ENCODE data around the gene IMPG1. TPM values are rescaled to one million over a fixed set of nuclear protein-coding genes. Genes with fewer than 3 reads are reported as not detected.

IMPG1 gene
- total and polyA plus RNA-seq, 2 donors, result 0.07 to 0.09 TPM

- 86% methylated on average over 2 of the region's 2 CpGs for WGBS
- Histone ChIP-seq H3K9me3 (ENCODE audit: control insufficient read depth in 2 of 2, insufficient read depth in 1 of 2, low read length in 1 of 2) (no peaks in the 10 kb centered on the region), H3K4me1 (ENCODE audit: control insufficient read depth in 2 of 2, insufficient read depth in 2 of 2, low read length in 2 of 2) (no peaks in the 10 kb centered on the region), H3K27ac (ENCODE audit: low read depth in 1 of 2, low read length in 1 of 2) (no peak overlapping the region), H3K36me3 (ENCODE audit: control insufficient read depth in 2 of 2, insufficient read depth in 2 of 2, low read length in 1 of 2) (no peaks in the 10 kb centered on the region), H3K4me3 (ENCODE audit: low read length in 2 of 2) (no peak overlapping the region), H3K27me3 (ENCODE audit: control insufficient read depth in 2 of 2, insufficient read depth in 1 of 2, low read length in 1 of 2) (no peaks in the 10 kb centered on the region)
- no peak for DNase-seq (ENCODE audit: low read depth in 6 of 9, low spot score in 9 of 9)
Observed at GRCh38 chr6:75970093-75970492, 102.4 kb downstream of the IMPG1 start.

- no peaks in the 10 kb centered on the region for H3K36me3 ChIP-seq (ENCODE audit: control insufficient read depth in 2 of 2, insufficient read depth in 2 of 2, low read length in 1 of 2)
- H3K4me3 ChIP-seq (ENCODE audit: low read length in 2 of 2), result no peak overlapping the region
- no peak overlapping the region for H3K27ac ChIP-seq (ENCODE audit: low read depth in 1 of 2, low read length in 1 of 2)
- no peaks in the 10 kb centered on the region for H3K9me3 ChIP-seq (ENCODE audit: control insufficient read depth in 2 of 2, insufficient read depth in 1 of 2, low read length in 1 of 2)
- DNase-seq (ENCODE audit: low read depth in 6 of 9, low spot score in 9 of 9), result no peak
- H3K4me1 ChIP-seq (ENCODE audit: control insufficient read depth in 2 of 2, insufficient read depth in 2 of 2, low read length in 2 of 2), result no peaks in the 10 kb centered on the region
- H3K27me3 ChIP-seq (ENCODE audit: control insufficient read depth in 2 of 2, insufficient read depth in 1 of 2, low read length in 1 of 2), result no peaks in the 10 kb centered on the region
Observed at GRCh38 chr6:75968143-75968542, 104.3 kb downstream of the IMPG1 start.

GRCh38 chr6:75963569-75963968, 108.9 kb downstream of the IMPG1 start:
- H3K4me1 ChIP-seq (ENCODE audit: control insufficient read depth in 2 of 2, insufficient read depth in 2 of 2, low read length in 2 of 2), result no peaks in the 10 kb centered on the region

GRCh38 chr6:75952128-75952527, 120.3 kb downstream of the IMPG1 start:
- no peak overlapping the region for H3K27ac ChIP-seq (ENCODE audit: low read depth in 1 of 2, low read length in 1 of 2)
- no peaks in the 10 kb centered on the region for H3K36me3 ChIP-seq (ENCODE audit: control insufficient read depth in 2 of 2, insufficient read depth in 2 of 2, low read length in 1 of 2)
- no peak for DNase-seq (ENCODE audit: low read depth in 6 of 9, low spot score in 9 of 9)
- 78% methylated on average over 3 of the region's 3 CpGs for WGBS
- H3K4me1 ChIP-seq (ENCODE audit: control insufficient read depth in 2 of 2, insufficient read depth in 2 of 2, low read length in 2 of 2), result no peaks in the 10 kb centered on the region
- no peak overlapping the region for H3K4me3 ChIP-seq (ENCODE audit: low read length in 2 of 2)
- no peaks in the 10 kb centered on the region for H3K27me3 ChIP-seq (ENCODE audit: control insufficient read depth in 2 of 2, insufficient read depth in 1 of 2, low read length in 1 of 2)
- H3K9me3 ChIP-seq (ENCODE audit: control insufficient read depth in 2 of 2, insufficient read depth in 1 of 2, low read length in 1 of 2), result no peaks in the 10 kb centered on the region

More at GRCh38 chr6:75963569-75963968, 108.9 kb downstream of the IMPG1 start:
- Histone ChIP-seq H3K36me3 (ENCODE audit: control insufficient read depth in 2 of 2, insufficient read depth in 2 of 2, low read length in 1 of 2) (no peaks in the 10 kb centered on the region), H3K27ac (ENCODE audit: low read depth in 1 of 2, low read length in 1 of 2) (no peak overlapping the region), H3K27me3 (ENCODE audit: control insufficient read depth in 2 of 2, insufficient read depth in 1 of 2, low read length in 1 of 2) (no peaks in the 10 kb centered on the region), H3K9me3 (ENCODE audit: control insufficient read depth in 2 of 2, insufficient read depth in 1 of 2, low read length in 1 of 2) (peaks cover 0 to 7% of the 10 kb centered on the region in 2 donors), H3K4me3 (ENCODE audit: low read length in 2 of 2) (no peak overlapping the region)
- no peak for DNase-seq (ENCODE audit: low read depth in 6 of 9, low spot score in 9 of 9)
- 97% methylated on average over 1 of the region's 1 CpG for WGBS

- DNase-seq (ENCODE audit: low read depth in 6 of 9, low spot score in 9 of 9), result no peak
- Histone ChIP-seq H3K36me3 (ENCODE audit: control insufficient read depth in 2 of 2, insufficient read depth in 2 of 2, low read length in 1 of 2) (no peaks in the 10 kb centered on the region), H3K9me3 (ENCODE audit: control insufficient read depth in 2 of 2, insufficient read depth in 1 of 2, low read length in 1 of 2) (no peaks in the 10 kb centered on the region), H3K4me1 (ENCODE audit: control insufficient read depth in 2 of 2, insufficient read depth in 2 of 2, low read length in 2 of 2) (no peaks in the 10 kb centered on the region), H3K27me3 (ENCODE audit: control insufficient read depth in 2 of 2, insufficient read depth in 1 of 2, low read length in 1 of 2) (no peaks in the 10 kb centered on the region), H3K27ac (ENCODE audit: low read depth in 1 of 2, low read length in 1 of 2) (no peak overlapping the region), H3K4me3 (ENCODE audit: low read length in 2 of 2) (no peak overlapping the region)
- 91% methylated on average over 5 of the region's 5 CpGs for WGBS
Observed at GRCh38 chr6:75947935-75948334, 124.5 kb downstream of the IMPG1 start.

- DNase-seq (ENCODE audit: low read depth in 6 of 9, low spot score in 9 of 9), result no peak
- Histone ChIP-seq H3K27ac (ENCODE audit: low read depth in 1 of 2, low read length in 1 of 2) (no peak overlapping the region), H3K9me3 (ENCODE audit: control insufficient read depth in 2 of 2, insufficient read depth in 1 of 2, low read length in 1 of 2) (no peaks in the 10 kb centered on the region), H3K36me3 (ENCODE audit: control insufficient read depth in 2 of 2, insufficient read depth in 2 of 2, low read length in 1 of 2) (no peaks in the 10 kb centered on the region), H3K4me3 (ENCODE audit: low read length in 2 of 2) (no peak overlapping the region), H3K27me3 (ENCODE audit: control insufficient read depth in 2 of 2, insufficient read depth in 1 of 2, low read length in 1 of 2) (no peaks in the 10 kb centered on the region), H3K4me1 (ENCODE audit: control insufficient read depth in 2 of 2, insufficient read depth in 2 of 2, low read length in 2 of 2) (no peaks in the 10 kb centered on the region)
- 60% methylated on average over 4 of the region's 4 CpGs for WGBS
Observed at GRCh38 chr6:75946146-75946831, 126.2 kb downstream of the IMPG1 start.

- Histone ChIP-seq H3K9me3 (ENCODE audit: control insufficient read depth in 2 of 2, insufficient read depth in 1 of 2, low read length in 1 of 2) (no peaks in the 10 kb centered on the region), H3K27ac (ENCODE audit: low read depth in 1 of 2, low read length in 1 of 2) (no peak overlapping the region), H3K4me3 (ENCODE audit: low read length in 2 of 2) (no peak overlapping the region), H3K36me3 (ENCODE audit: control insufficient read depth in 2 of 2, insufficient read depth in 2 of 2, low read length in 1 of 2) (no peaks in the 10 kb centered on the region), H3K4me1 (ENCODE audit: control insufficient read depth in 2 of 2, insufficient read depth in 2 of 2, low read length in 2 of 2) (no peaks in the 10 kb centered on the region), H3K27me3 (ENCODE audit: control insufficient read depth in 2 of 2, insufficient read depth in 1 of 2, low read length in 1 of 2) (no peaks in the 10 kb centered on the region)
- WGBS, result 94% methylated on average over 2 of the region's 2 CpGs
- no peak for DNase-seq (ENCODE audit: low read depth in 6 of 9, low spot score in 9 of 9)
Observed at GRCh38 chr6:75943381-75943780, 129.1 kb downstream of the IMPG1 start.

GRCh38 chr6:75941509-75941908, 131.0 kb downstream of the IMPG1 start:
- no peak for DNase-seq (ENCODE audit: low read depth in 6 of 9, low spot score in 9 of 9)
- no peaks in the 10 kb centered on the region for H3K36me3 ChIP-seq (ENCODE audit: control insufficient read depth in 2 of 2, insufficient read depth in 2 of 2, low read length in 1 of 2)
- peaks cover 0 to 2% of the 10 kb centered on the region in 2 donors for H3K27me3 ChIP-seq (ENCODE audit: control insufficient read depth in 2 of 2, insufficient read depth in 1 of 2, low read length in 1 of 2)
- no peaks in the 10 kb centered on the region for H3K4me1 ChIP-seq (ENCODE audit: control insufficient read depth in 2 of 2, insufficient read depth in 2 of 2, low read length in 2 of 2)
- no peak overlapping the region for H3K27ac ChIP-seq (ENCODE audit: low read depth in 1 of 2, low read length in 1 of 2)
- H3K4me3 ChIP-seq (ENCODE audit: low read length in 2 of 2), result no peak overlapping the region
- 74% methylated on average over 1 of the region's 1 CpG for WGBS
- H3K9me3 ChIP-seq (ENCODE audit: control insufficient read depth in 2 of 2, insufficient read depth in 1 of 2, low read length in 1 of 2), result no peaks in the 10 kb centered on the region

GRCh38 chr6:75940564-75940963, 131.9 kb downstream of the IMPG1 start:
- Histone ChIP-seq H3K9me3 (ENCODE audit: control insufficient read depth in 2 of 2, insufficient read depth in 1 of 2, low read length in 1 of 2) (no peaks in the 10 kb centered on the region), H3K4me3 (ENCODE audit: low read length in 2 of 2) (no peak overlapping the region), H3K36me3 (ENCODE audit: control insufficient read depth in 2 of 2, insufficient read depth in 2 of 2, low read length in 1 of 2) (no peaks in the 10 kb centered on the region), H3K4me1 (ENCODE audit: control insufficient read depth in 2 of 2, insufficient read depth in 2 of 2, low read length in 2 of 2) (no peaks in the 10 kb centered on the region), H3K27me3 (ENCODE audit: control insufficient read depth in 2 of 2, insufficient read depth in 1 of 2, low read length in 1 of 2) (peaks cover 0 to 4% of the 10 kb centered on the region in 2 donors), H3K27ac (ENCODE audit: low read depth in 1 of 2, low read length in 1 of 2) (no peak overlapping the region)
- WGBS, result 77% methylated on average over 4 of the region's 4 CpGs
- no peak for DNase-seq (ENCODE audit: low read depth in 6 of 9, low spot score in 9 of 9)

Data from thymus (tissue), 11 donors.